ENCODE results near the gene M1AP. TPM values are rescaled to one million over a fixed set of nuclear protein-coding genes. Genes with fewer than 3 reads are reported as not detected.
A peak's percentile ranks its signal among the peaks of the same experiment; 100 is the strongest.

M1AP gene
- total RNA-seq, 1 donor from 2014 or later: 0.75 TPM

GRCh38 chr2:74507926-74508520, 140.1 kb downstream of the M1AP start:
- no peak overlapping the region for H3K27ac Mint-ChIP-seq
- DNase-seq (ENCODE audit: low spot score): peak; percentile 56
- H3K27ac ChIP-seq: no peak overlapping the region

More at GRCh38 chr2:74507926-74508520, 140.1 kb downstream of the M1AP start:
- Histone ChIP-seq H4K20me1 (ENCODE audit: low read depth) (peaks cover under 1% of the 10 kb centered on the region), H3K36me3 (no peaks in the 10 kb centered on the region), H3K79me2 (ENCODE audit: low read depth) (peaks cover 13% of the 10 kb centered on the region), H3K9me3 (ENCODE audit: low read depth) (no peaks in the 10 kb centered on the region), H3K9ac (no peak overlapping the region), H3K4me1 (peaks cover 14% of the 10 kb centered on the region), H3K4me2 (peak overlapping the region; percentile 89), H3K27me3 (peaks cover 82% of the 10 kb centered on the region), H2AFZ (replicated peaks) (peak overlapping the region; percentile 94), H3K4me3 (peak overlapping the region; percentile 69), H3F3A (ENCODE audit: low read depth) (peaks cover 39% of the 10 kb centered on the region)
- Mint-ChIP-seq H3K27me3 (ENCODE audit: insufficient read depth, low read depth) (peaks cover 71% of the 10 kb centered on the region), H3K4me1 (peaks cover 31% of the 10 kb centered on the region), H3K36me3 (peaks cover 21% of the 10 kb centered on the region), H3K4me3 (peak overlapping the region; percentile 99), H3K9me3 (peaks cover 3% of the 10 kb centered on the region)
- TF ChIP-seq EZH2 (IDR thresholded peaks at IDR 0.05): peak; percentile 52
- TF ChIP-seq, protein P1, sequence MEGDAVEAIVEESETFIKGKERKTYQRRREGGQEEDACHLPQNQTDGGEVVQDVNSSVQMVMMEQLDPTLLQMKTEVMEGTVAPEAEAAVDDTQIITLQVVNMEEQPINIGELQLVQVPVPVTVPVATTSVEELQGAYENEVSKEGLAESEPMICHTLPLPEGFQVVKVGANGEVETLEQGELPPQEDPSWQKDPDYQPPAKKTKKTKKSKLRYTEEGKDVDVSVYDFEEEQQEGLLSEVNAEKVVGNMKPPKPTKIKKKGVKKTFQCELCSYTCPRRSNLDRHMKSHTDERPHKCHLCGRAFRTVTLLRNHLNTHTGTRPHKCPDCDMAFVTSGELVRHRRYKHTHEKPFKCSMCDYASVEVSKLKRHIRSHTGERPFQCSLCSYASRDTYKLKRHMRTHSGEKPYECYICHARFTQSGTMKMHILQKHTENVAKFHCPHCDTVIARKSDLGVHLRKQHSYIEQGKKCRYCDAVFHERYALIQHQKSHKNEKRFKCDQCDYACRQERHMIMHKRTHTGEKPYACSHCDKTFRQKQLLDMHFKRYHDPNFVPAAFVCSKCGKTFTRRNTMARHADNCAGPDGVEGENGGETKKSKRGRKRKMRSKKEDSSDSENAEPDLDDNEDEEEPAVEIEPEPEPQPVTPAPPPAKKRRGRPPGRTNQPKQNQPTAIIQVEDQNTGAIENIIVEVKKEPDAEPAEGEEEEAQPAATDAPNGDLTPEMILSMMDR (IDR thresholded peaks at IDR 0.05): no peak

Other genes starting within 250 kb of the M1AP start
- 1.8 and 6.0 TPM in 2 replicates for gene C2orf81, start 226.7 kb downstream of the M1AP start, total RNA-seq (ENCODE audit: low replicate concordance)
- 88.1 and 138 TPM in 2 replicates for gene WDR54, start 226.6 kb downstream of the M1AP start, total RNA-seq (ENCODE audit: low replicate concordance)
- 11.4 and 40.0 TPM in 2 replicates for gene RTKN, start 206.4 kb downstream of the M1AP start, total RNA-seq (ENCODE audit: low replicate concordance)
- gene INO80B, start 193.2 kb downstream of the M1AP start, total RNA-seq (ENCODE audit: low replicate concordance): 8.7 and 15.9 TPM in 2 replicates
- gene WBP1, start 189.9 kb downstream of the M1AP start, total RNA-seq (ENCODE audit: low replicate concordance): 38.2 and 132 TPM in 2 replicates
- gene MOGS, start 182.9 kb downstream of the M1AP start, total RNA-seq (ENCODE audit: low replicate concordance): 32.0 and 68.3 TPM in 2 replicates
- 9.8 and 22.5 TPM in 2 replicates for gene MRPL53, start 175.7 kb downstream of the M1AP start, total RNA-seq (ENCODE audit: low replicate concordance)
- 12.0 and 22.3 TPM in 2 replicates for gene CCDC142, start 165.3 kb downstream of the M1AP start, total RNA-seq (ENCODE audit: low replicate concordance)
- gene TTC31, start 165.2 kb downstream of the M1AP start, total RNA-seq (ENCODE audit: low replicate concordance): 22.6 and 41.1 TPM in 2 replicates
- 0.12 TPM in 1 of 2 replicates, not detected in the other for gene LBX2, start 148.7 kb downstream of the M1AP start, total RNA-seq (ENCODE audit: low replicate concordance)
- 10.9 and 13.8 TPM in 2 replicates for gene PCGF1, start 140.6 kb downstream of the M1AP start, total RNA-seq (ENCODE audit: low replicate concordance)
- gene TLX2, start 133.9 kb downstream of the M1AP start, total RNA-seq (ENCODE audit: low replicate concordance): not detected in 2 replicates
- gene DQX1, start 122.1 kb downstream of the M1AP start, total RNA-seq (ENCODE audit: low replicate concordance): 0.11 and 0.71 TPM in 2 replicates
- gene AUP1, start 118.6 kb downstream of the M1AP start, total RNA-seq (ENCODE audit: low replicate concordance): 47.9 and 73.7 TPM in 2 replicates
- gene HTRA2, start 118.4 kb downstream of the M1AP start, total RNA-seq (ENCODE audit: low replicate concordance): 18.5 and 28.4 TPM in 2 replicates
- 24.2 and 39.1 TPM in 2 replicates for gene LOXL3, start 94.4 kb downstream of the M1AP start, total RNA-seq (ENCODE audit: low replicate concordance)
- gene DOK1, start 93.6 kb downstream of the M1AP start, total RNA-seq (ENCODE audit: low replicate concordance): 3.4 and 13.2 TPM in 2 replicates
- 3.5 and 11.3 TPM in 2 replicates for gene SEMA4F, start 5.9 kb upstream of the M1AP start, total RNA-seq (ENCODE audit: low replicate concordance)
- 61.8 and 72.1 TPM in 2 replicates for gene HK2, start 185.8 kb upstream of the M1AP start, total RNA-seq (ENCODE audit: low replicate concordance)

Measured in neural progenitor cell (in vitro differentiated cells).